BJ (cell line): ENCODE data around the gene NRP1. TPM values are rescaled to one million over a fixed set of nuclear protein-coding genes. Genes with fewer than 3 reads are reported as not detected.

Experiments used
- CTCF ChIA-PET: fragments of 350-600 bp; formaldehyde crosslinking; extraction: SDS; loops from one replicate; lab custom pipeline; 2021; ENCODE audit warnings: antibody characterized with exemption, inconsistent platforms; lab: Yijun Ruan, JAX
- POLR2A ChIA-PET: fragments of 300-600 bp; sonication (Branson Sonifier 250); formaldehyde crosslinking; extraction: SDS; loops from one replicate; lab custom pipeline; 2021; ENCODE audit warnings: antibody characterized with exemption; lab: Charles Lee
- DNase-seq: peaks from one replicate; pipeline ENCODE4 v3.0.0-alpha.2; 2011; ENCODE audit warnings: low read depth
- H3K27me3 ChIP-seq: 2 replicates; pipeline ENCODE4 v1.6.0; 2011; ENCODE audit warnings: low read length; ENCODE audit not compliant: control insufficient read depth, insufficient read depth
- H3K36me3 ChIP-seq: 2 replicates; pipeline ENCODE4 v1.5.1; 2011; ENCODE audit warnings: low read length; ENCODE audit not compliant: control insufficient read depth, insufficient read depth
- H3K4me3 ChIP-seq: 2 replicates; pipeline ENCODE4 v1.5.1; 2011; ENCODE audit warnings: low read depth, mild to moderate bottlenecking, control low read depth, low read length
- CTCF ChIP-seq: IDR thresholded peaks from 2 replicates; pipeline ENCODE4 v1.5.1; 2011; ENCODE audit warnings: low read depth, mild to moderate bottlenecking, control low read depth, inconsistent platforms, low read length, moderate library complexity; ENCODE audit not compliant: insufficient read depth
- polyA plus RNA-seq: library from polyadenylated mRNA; depleted of rRNA; stranded (reverse); fragments of >200 nt; gene quantifications from 2 replicates; pipeline ENCODE4 v1.2.3, GENCODE V29; 2011

The NRP1 gene
- polyA plus RNA-seq, 1 experiment = 141 TPM

DNA sequence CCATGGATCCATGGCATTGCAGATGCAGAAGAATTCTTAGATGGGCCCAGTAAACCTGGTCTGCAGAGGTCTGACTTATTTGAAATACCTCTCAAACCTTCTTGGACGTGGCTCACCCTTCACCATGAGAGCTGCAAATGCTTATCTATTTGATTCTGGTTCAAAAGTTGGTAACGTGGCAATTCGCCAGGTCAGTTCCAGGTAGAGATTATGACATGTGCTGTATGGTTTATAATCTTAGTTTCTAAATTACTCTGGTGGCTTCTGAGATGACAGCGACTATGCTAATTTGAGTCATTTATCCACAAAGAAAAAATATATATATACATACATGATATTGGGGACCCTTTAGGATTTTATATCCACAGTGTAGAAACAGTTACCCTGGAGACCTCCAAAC lies 68.8 kb downstream of the NRP1 start:
- peaks cover 9% of the 10 kb centered on the region for H3K36me3 ChIP-seq
- H3K27me3 ChIP-seq = no peaks in the 10 kb centered on the region
- no peak for DNase-seq
- POLR2A ChIA-PET = no interaction called here
- CTCF ChIA-PET = no interaction called here
- no peak overlapping the region for H3K4me3 ChIP-seq
- TF ChIP-seq CTCF = no peak

DNA sequence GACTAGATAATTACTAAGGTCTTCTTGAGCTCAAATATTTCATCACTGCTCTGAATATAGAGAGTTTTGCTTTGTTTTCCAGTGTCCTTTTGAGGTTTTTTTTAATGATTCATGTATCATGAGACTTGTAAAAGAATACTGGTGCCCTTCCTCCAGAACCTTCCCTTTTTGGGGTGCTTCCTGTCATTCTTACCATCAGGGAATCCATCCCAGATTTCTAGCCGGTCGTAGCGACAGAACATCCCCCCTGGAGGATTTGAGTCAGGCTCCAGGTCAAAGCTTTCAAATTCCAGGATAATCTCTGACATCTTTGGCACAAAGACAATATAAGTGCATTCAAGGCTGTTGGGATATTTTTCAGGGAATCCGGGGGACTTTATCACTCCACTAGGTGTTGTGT lies 71.0 kb downstream of the NRP1 start:
- CTCF ChIA-PET = interaction anchor here (1.2 to 1.6 kb wide), 3 partner anchors 10 to 70 kb away, joined by 4 to 5 read pairs (median 4); no protein-coding TSS in a partner anchor
- POLR2A ChIA-PET = interaction anchor here (0.6 kb wide), 1 partner anchor 10 kb away, joined by 15 read pairs; no protein-coding TSS in a partner anchor
- Histone ChIP-seq H3K27me3 (no peaks in the 10 kb centered on the region), H3K36me3 (peaks cover 6% of the 10 kb centered on the region; the same call in 1 of the 2 replicates), H3K4me3 (no peak overlapping the region)
- DNase-seq = no peak
- TF ChIP-seq CTCF = no peak

DNA sequence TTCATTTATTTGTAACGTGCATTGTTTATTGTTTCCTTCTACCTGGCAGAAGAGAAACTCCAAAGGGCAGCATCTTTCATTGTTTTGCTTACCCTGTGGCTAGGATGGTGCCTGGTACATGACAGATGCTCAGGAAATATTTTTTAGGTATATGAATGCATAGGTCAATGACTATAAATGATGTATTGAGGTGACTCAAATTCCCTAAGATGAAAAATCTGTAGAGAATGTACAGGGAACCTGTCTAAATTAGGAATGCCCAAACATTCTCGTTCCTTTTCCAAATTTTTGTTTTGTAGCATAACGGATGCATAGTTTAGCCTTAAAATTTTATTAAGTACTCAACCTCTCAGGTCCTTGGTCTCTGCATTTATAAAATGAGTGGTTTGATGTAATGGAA lies 71.6 kb downstream of the NRP1 start:
- Histone ChIP-seq H3K27me3 (no peaks in the 10 kb centered on the region), H3K36me3 (peaks cover 7% of the 10 kb centered on the region; the same call in 1 of the 2 replicates), H3K4me3 (no peak overlapping the region)
- no peak for TF ChIP-seq CTCF
- ChIA-PET POLR2A (no interaction called here), CTCF (interaction anchor here (0.6 to 1.6 kb wide), 3 partner anchors 18 to 153 kb away, joined by 4 to 5 read pairs (median 4); no protein-coding TSS in a partner anchor)
- no peak for DNase-seq

GRCh38 chr10:33260403-33261149 lies 73.9 kb downstream of the NRP1 start:
- Histone ChIP-seq H3K27me3 (no peaks in the 10 kb centered on the region), H3K36me3 (peaks cover 12% of the 10 kb centered on the region; the same call in 1 of the 2 replicates), H3K4me3 (no peak overlapping the region)
- ChIA-PET CTCF (interaction anchor here (1.0 kb wide), 2 partner anchors 23 to 26 kb away, joined by 3 to 4 read pairs; no protein-coding TSS in a partner anchor), POLR2A (no interaction called here)
- no peak for TF ChIP-seq CTCF
- DNase-seq = no peak

DNA sequence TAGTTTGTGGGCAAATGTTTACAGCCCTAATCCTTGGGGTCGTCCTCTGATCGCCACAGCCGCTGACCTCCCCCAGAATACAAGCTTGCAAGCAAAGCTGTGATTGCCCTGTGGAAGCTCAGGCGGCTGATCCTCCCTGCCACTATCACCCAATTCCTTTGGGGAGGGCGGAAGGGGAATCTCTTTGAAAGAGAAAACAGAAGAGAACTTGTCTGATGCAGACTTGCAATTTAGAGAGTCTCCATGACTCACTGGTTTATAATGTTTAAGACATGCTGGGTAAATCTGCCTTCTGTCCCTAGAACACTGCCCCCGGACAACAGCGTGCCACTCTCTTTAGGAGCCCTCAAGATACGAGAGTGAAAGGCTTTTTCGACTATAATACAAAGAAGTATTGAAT lies 75.5 kb downstream of the NRP1 start:
- Histone ChIP-seq H3K4me3 (no peak overlapping the region), H3K36me3 (peaks cover 12% of the 10 kb centered on the region), H3K27me3 (no peaks in the 10 kb centered on the region)
- ChIA-PET CTCF (no interaction called here), POLR2A (no interaction called here)
- DNase-seq = no peak
- TF ChIP-seq CTCF = no peak
